ENCODE measurements around the gene ANLN. TPM values are rescaled to one million over a fixed set of nuclear protein-coding genes. Genes with fewer than 3 reads are reported as not detected.

Gene ANLN, protein sequence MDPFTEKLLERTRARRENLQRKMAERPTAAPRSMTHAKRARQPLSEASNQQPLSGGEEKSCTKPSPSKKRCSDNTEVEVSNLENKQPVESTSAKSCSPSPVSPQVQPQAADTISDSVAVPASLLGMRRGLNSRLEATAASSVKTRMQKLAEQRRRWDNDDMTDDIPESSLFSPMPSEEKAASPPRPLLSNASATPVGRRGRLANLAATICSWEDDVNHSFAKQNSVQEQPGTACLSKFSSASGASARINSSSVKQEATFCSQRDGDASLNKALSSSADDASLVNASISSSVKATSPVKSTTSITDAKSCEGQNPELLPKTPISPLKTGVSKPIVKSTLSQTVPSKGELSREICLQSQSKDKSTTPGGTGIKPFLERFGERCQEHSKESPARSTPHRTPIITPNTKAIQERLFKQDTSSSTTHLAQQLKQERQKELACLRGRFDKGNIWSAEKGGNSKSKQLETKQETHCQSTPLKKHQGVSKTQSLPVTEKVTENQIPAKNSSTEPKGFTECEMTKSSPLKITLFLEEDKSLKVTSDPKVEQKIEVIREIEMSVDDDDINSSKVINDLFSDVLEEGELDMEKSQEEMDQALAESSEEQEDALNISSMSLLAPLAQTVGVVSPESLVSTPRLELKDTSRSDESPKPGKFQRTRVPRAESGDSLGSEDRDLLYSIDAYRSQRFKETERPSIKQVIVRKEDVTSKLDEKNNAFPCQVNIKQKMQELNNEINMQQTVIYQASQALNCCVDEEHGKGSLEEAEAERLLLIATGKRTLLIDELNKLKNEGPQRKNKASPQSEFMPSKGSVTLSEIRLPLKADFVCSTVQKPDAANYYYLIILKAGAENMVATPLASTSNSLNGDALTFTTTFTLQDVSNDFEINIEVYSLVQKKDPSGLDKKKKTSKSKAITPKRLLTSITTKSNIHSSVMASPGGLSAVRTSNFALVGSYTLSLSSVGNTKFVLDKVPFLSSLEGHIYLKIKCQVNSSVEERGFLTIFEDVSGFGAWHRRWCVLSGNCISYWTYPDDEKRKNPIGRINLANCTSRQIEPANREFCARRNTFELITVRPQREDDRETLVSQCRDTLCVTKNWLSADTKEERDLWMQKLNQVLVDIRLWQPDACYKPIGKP
- total RNA-seq = 9.4 TPM

DNA sequence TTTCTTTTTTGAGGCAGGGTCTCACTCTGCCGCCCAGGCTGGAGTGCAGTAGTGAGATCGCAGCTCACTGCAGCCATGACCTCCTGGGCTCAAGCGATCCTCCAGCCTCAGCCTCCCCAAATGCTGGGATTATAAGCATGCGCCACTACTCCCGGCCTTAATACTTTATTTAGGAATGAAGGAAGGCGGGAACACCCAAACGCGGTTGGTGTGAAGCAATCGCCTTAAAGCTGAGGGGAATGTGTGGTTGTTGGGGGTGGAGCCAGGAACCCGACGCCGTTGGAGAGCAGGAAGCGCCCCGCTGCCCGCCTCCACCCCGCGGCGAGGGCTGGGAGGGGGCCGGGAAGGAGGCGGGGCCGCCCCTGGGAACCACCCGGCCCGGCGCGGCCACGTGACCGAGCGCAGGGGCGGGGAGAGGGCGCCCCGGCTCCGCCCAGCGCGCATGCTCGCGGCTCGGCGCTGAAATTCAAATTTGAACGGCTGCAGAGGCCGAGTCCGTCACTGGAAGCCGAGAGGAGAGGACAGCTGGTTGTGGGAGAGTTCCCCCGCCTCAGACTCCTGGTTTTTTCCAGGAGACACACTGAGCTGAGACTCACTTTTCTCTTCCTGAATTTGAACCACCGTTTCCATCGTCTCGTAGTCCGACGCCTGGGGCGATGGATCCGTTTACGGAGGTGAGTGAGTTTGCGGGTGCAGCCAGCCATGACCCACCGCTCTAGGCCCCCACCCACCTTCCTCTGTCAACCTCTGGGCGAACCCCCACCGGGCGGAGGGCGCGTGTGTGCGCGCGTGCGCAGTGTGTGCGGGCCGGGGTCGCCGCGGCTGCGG is at the start of gene ANLN:
TSS of gene ANLN (plus strand) at position 492 of the 828 bp plus-strand sequence. CDS start at position 657, 165 bp downstream.
- FAIRE-seq = no peak
- DNase-seq (ENCODE audit: low spot score in 2 of 2) = peak; percentile 98

DNA sequence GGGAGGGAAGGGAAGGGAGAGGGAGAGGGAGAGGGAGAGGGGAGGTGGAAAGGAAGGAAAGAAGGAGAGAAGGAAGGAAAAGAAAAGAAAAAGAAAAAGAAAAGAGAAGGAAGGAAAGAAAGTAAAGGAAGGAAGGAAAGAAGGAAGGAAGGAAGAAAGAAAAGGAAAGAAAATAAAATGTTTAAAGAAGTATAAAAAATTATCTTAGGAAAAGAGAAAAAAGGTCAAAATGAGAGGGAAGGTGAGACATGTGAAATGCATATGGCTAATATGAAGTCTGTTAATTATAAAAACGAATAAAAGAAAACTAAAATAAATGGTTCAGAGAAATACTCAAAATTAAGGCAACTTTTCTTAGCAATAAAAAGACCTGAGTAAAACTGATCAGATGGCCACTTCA is 46.1 kb upstream of the ANLN start:
- no peak for FAIRE-seq
- DNase-seq (ENCODE audit: low spot score in 2 of 2) = no peak

DNA sequence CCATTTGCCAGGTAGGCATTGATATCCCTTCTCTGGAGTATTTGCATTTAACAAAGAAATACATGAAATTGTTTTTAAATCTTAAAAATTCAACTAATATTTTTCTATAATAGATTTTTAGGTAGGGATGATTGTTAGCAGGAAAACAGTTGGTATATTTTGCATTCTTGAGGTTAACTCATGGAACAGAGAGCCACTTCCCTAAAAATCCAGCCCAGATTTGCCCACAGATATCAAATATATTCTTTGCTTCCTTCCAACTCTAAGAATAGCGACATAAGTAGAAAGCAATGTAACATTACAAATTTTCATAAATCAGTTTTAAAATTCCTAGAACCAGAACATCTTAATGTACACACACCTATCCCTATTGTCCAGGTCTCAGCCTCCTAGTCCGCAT is 45.0 kb upstream of the ANLN start:
- no peak for DNase-seq (ENCODE audit: low spot score in 2 of 2)
- FAIRE-seq = no peak

DNA sequence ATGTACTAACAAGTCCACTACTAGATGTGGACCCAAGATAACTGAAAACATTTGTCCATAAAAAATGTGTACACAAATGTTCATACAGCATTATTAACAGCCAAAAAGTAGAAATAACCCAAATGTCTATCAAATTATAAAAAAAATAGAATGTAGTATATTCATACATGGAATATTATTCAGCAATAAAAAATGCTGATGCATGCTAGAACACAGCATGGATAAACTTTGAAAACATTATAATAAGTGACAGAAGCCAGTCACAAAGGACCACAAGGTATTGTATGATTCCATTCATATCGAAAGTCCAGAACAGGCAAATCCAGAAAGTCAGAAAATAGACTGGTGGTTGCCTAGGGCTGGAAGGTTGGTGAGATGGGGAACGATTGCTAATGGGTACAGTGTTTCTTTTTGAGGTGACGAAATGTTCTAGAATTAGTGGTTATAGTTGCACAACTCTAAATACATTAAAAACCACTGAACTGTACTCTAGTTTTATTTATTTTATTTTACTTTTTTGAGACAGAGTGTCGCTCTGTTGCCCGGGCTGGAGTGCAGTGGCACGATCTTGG is 43.3 kb upstream of the ANLN start:
- DNase-seq (ENCODE audit: low spot score in 2 of 2) (no peak), FAIRE-seq (no peak)

DNA sequence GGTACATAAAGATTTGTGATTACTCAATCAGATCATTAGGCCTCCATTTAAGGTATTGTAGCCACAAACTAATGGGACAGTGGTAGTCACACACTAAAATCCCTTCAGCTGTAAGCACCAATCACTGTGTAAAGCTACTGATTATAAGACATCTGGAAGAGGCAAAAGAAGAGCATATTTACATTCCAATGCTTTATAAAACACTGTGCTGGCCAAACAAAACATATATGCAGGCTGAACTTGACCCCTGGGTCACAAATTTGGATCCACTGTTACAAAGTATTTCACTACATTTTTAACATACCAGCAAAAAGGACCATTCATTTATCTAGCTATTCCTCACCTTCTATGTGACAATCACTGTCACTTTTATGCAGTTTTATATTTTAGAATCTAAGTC is 41.4 kb upstream of the ANLN start:
- no peak for FAIRE-seq
- DNase-seq (ENCODE audit: low spot score in 2 of 2) = no peak

DNA sequence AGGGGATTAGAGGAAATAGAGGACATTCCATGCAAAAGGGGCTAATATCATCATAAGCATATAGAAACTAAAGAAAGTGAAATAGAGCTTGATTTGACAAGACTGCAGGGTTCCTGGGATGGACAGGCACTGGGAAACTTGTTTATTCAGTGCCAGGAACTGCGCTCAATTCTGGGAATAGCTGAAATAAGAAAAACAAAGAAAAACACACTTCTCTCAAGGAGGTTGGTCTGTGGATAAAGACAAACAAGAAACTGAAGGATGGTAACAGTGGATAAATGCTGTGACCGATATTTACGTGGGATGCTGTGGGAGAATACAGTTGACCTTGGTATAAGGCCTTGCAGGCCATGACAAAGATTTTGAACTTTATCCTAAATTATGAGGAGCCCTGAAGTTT is 40.9 kb upstream of the ANLN start:
- DNase-seq (ENCODE audit: low spot score in 2 of 2) (no peak), FAIRE-seq (no peak)

DNA sequence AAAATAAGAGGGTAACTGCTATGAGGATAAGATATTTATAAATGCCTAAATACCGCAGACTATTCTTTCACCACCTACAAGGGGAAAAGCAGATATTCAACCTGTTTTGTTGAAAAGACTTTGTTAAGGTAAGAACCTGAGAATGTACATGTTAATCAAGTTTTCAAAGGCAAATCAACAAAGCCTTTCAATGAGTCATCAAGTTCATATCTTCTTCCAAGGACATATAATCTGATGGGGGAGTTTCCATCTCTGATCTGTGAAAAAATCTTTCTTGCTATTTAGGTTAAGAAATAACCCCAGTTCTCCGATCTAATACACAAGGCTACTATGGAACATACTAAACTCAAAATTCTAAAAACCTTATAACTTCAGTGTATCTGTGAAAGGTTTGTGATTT is 40.0 kb upstream of the ANLN start:
- FAIRE-seq = no peak
- no peak for DNase-seq (ENCODE audit: low spot score in 2 of 2)

DNA sequence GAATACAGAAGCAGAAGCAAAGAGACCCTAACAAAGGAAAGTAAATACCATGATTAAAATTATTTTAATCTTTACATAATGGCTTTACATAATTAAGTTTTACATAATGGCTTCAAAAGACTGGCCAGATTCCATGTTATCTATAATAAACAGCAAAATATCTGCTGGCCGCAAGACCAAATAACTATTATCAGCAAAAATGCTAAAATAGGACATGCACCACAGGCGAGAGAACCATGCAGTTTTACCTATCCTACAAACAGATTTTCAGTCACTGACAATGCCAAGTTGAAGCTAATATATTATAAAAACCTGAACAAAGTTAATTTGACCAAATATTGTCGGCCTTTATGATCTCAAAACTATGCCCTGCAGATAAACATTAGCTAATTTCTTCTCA is 34.2 kb upstream of the ANLN start:
- DNase-seq (ENCODE audit: low spot score in 2 of 2) = no peak
- FAIRE-seq = no peak

DNA sequence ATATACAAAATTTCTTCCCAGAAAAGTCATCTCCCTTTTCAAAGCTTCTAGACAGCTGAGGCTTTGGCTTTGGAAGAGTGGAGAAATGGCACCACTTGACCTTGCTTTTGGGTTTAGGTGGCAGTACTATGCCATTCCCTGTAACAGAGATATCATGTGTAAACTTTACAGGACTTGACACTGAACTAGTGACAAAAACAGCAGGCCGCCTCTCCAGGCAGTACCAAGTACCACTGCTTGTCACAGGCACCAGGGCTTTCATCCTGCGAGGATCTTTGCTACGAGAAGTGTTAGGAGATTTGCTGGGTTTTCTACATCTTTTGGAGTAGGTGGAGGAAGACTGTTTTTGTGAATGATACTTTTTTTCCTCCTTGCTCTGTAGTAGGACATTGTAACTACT is 32.6 kb upstream of the ANLN start:
- DNase-seq (ENCODE audit: low spot score in 2 of 2) = no peak

DNA sequence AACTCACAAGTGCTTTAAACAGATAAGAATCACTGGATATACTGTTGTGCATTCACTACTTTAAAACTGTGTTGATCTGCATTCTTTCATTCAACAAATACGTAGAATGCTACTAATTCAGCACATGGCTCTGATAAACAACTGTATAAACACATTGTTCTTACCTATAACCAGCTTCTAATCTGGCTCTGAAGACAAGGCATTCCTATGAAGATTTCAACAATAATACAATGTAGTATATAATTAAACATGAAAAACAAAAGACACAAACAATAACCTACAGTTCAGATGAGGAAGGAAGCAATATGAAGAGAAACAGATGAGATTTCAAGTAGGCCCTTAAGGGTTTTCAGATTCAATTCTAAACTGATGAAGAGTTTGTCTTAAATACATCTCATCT is 31.1 kb upstream of the ANLN start:
- DNase-seq (ENCODE audit: low spot score in 2 of 2) (no peak), FAIRE-seq (no peak)

More for the DNA sequence above, 32.6 kb upstream of the ANLN start:
- FAIRE-seq = no peak

DNA sequence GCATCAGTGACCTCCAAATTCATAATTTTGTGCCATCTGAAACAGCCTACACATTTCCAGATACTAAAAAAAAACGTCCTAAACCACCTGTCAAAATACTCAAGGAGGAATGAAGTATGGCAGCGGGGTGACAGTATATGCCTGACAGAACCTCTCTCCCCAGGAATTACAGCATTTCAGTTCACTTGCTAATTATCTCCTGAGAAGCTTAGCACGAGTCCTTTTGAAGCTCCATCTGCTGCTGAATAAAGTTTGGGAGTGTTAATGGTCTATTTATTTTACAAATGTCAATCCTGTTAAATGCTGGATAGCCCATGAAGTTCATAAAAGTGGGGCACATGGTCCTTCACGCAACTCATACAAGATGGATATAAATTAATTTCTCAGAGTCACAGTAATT is 29.4 kb upstream of the ANLN start:
- FAIRE-seq (no peak), DNase-seq (ENCODE audit: low spot score in 2 of 2) (no peak)

DNA sequence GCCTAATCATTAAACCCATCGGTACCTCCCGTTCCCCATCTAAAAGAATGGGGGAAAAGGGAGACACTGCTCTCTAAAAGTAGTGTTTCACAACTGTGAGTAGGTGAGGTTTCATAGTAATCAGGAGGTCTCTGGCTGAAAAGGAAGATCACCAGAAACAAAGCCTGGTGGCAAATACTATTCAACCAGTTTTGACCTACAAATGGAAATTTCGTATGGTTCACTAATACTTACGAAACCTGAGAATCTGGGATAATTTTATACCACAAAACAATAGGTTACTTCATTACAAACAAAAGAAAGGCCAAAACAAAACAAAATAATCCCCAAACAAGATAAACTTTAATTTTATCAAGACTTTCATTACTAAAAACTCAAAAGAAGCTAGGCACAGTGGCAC is 28.4 kb upstream of the ANLN start:
- FAIRE-seq = no peak
- no peak for DNase-seq (ENCODE audit: low spot score in 2 of 2)

DNA sequence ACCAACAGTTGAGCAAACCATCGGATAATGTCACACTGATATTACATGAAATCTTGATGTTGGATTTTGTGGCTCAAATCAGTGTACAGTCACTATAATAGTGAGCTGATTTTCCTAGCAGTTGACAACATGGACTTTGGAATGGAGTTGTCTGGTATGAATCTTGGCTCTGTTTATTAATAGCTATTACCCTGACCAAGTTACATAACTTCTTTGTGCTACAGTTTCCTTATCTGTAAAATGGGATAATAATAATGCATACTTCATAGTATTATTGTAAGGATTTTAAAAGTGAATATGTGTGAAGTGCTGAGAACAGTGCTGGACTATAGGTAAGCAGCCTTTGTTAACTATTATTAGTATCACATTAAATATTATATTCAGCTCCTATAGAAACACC is 26.1 kb upstream of the ANLN start:
- no peak for DNase-seq (ENCODE audit: low spot score in 2 of 2)

DNA sequence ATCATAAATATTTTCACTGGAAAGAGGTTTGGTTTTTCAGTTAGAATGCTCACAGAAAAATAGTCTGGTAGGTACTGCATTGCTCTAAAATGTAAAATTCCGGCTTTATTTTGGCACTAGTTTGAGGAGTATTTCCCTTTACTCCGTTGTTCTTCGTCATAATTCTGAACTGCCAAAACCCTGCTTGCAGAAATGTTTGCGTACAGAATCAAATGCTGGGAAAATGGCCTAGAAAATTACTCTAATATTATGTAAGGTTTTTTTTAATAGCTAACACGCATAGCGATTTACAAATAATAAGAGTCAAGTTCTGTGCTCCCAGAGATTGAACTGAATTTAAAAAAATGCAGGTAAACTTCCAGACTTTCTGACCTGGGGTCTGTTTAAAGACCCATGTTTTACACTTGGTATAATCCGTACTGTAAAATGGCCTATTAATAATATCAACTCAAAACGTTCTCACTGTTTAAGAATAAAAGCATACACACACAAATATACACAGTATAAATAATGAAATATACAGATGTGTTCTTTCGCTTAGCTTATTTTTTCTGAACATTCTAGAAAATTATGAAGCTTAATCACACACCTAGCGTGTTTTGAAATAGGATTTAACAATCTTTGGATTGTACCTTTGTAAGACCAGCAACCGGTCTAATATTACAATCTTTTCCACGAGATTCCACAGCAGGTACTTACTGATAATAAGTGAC is 23.5 kb upstream of the ANLN start:
- no peak for DNase-seq (ENCODE audit: low spot score in 2 of 2)
- FAIRE-seq = no peak

More for the DNA sequence above, 26.1 kb upstream of the ANLN start:
- no peak for FAIRE-seq

DNA sequence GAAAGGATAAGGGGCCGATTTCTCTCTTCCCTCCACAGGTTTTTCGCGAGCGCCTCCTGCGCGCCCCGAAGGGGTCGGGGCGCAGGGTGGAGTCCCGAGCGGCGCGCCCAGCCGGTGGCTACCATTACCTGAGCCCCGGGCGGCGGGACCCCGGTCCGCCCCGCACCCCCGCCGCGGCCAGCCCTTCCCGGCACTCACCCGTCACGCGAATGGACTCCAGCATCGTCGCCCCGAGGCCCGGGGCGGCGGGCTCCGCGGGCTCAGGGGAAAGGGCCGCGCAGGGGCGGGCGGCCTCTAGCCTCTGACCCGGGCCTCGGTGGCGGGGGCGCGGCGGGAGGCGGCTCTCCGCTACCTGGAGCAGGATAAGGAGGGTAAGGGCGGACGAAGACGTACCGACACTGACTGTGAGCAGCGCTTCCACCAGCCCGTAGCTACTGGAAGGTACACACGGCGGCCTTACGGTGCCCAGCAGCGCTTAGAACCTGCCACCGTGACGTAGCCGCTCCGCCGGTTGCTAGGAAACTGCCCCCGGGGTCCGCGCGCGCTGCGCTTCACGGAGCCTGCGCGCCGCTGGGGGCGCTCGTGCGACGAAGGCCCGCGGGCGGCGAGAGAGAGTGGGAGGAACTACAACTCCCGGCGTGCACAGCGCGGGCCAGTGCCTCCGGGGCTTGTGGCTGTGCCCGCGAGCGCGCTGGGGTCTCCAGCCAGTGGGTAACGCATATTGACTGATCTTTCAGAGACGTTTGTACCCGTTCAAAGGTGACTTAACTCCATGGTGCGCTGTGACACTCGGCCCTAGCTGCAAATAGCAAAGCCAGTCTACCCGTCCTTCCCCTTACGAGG is 22.7 kb upstream of the ANLN start:
- DNase-seq (ENCODE audit: low spot score in 2 of 2) (peak; percentile 88 to 89), FAIRE-seq (no peak)

DNA sequence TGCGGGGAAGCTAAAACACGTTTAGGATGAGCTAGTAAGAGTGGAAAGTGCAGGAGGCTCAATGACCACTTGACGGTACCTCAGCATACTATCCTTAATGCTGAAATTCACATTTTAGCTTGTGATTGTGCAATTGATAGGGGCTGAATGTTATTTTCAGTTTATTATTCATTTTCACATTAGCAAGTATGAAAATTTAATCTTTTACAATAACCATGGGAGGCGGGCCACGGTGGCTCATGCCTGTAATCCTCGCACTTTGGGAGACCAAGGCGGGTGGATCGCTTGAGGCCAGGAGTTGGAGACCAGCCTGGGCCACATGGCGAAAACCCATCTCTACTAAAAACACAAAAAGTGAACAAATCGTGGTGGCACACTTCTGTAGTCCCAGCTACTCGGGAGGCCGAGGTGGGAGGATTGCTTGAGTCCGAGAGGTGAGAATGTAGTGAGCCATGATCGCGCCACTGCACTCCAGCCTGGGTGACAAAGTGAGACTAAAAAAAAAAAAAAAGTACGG is 22.0 kb upstream of the ANLN start:
- DNase-seq (ENCODE audit: low spot score in 2 of 2) (no peak), FAIRE-seq (no peak)

DNA sequence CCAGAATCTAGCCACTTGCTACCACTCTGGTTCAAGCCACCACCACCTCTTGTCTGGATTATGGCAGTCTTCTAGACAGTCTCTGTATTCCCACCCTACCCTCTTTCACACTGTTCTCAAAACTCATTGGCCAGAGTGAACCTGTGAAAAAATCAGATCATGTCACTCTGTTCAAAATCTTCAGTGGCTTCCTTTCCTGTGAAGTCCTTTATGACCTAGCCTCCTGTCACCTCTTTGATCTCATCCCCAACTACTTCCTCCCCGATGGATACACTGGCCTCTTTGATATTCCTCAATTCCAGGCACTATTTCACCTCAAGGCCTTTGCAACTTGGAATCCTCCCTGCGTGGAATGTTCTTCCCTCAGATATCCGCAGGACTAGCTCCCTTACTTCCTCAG is 21.2 kb upstream of the ANLN start:
- FAIRE-seq (no peak), DNase-seq (ENCODE audit: low spot score in 2 of 2) (no peak)

DNA sequence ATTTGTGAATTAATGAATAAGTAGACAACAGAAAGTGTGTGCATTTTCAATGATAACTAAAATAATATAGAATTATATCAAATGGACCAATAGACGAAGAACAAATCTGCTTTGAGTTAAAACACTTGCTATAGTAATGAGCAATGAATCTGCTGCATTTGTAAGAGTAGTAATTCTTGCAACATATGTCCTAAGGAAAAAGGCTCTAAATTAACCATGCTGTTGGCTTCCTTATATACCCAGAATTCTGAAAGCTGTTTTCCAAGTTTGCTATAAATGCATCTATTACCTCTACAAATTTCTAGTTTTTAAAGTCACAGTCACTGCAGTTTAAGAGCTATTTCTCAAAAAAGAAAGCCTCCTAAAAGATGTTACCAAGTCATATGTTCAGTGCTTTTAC is 20.5 kb upstream of the ANLN start:
- FAIRE-seq (no peak), DNase-seq (ENCODE audit: low spot score in 2 of 2) (no peak)

Measured in frontal cortex (tissue), 4 donors.